Large intestine (tissue), 3 donors: ENCODE data around the gene PTPRN2. TPM values are rescaled to one million over a fixed set of nuclear protein-coding genes. Genes with fewer than 3 reads are reported as not detected.
"Not testable (repeated sequence)": the region's sequence is repeated elsewhere in the genome, so short reads cannot be mapped to it uniquely, and the experiment has no call there.

ENCODE experiments used
- DNase-seq, 2 donors: peaks; one replicate each; pipeline versions ENCODE4 v3.0.0 to v3.0.0-alpha.2; 2013
- H3K27ac ChIP-seq: one replicate; pipeline ENCODE4 v1.5.1; 2013; ENCODE audit warnings: low read length
- H3K27me3 ChIP-seq: 2 replicates; pipeline ENCODE4 v1.6.1; 2013; ENCODE audit warnings: low read length; ENCODE audit not compliant: control insufficient read depth, insufficient read depth
- H3K36me3 ChIP-seq: 2 replicates; pipeline ENCODE4 v1.6.1; 2013; ENCODE audit warnings: low read length; ENCODE audit not compliant: control insufficient read depth, insufficient read depth
- H3K4me1 ChIP-seq: one replicate; pipeline ENCODE4 v1.6.1; 2013; ENCODE audit warnings: low read length; ENCODE audit not compliant: control insufficient read depth, insufficient read depth
- H3K4me3 ChIP-seq: one replicate; pipeline ENCODE4 v1.5.1; 2013; ENCODE audit warnings: low read length
- H3K9me3 ChIP-seq: one replicate; pipeline ENCODE4 v1.6.1; 2013; ENCODE audit warnings: mild to moderate bottlenecking, low read depth, low read length, moderate library complexity; ENCODE audit not compliant: control insufficient read depth
- WGBS: methylation state at CpG from one replicate; pipeline ENCODE4 v1.1.5; 2013; ENCODE audit warnings: low lambda C conversion rate; ENCODE audit not compliant: insufficient coverage; 5-methylcytosine and 5-hydroxymethylcytosine counted together
- polyA plus RNA-seq: library from polyadenylated mRNA; unstranded; fragments of 120-200 nt; gene quantifications from one replicate; pipeline ENCODE4 v1.2.1, GENCODE V29; 2013

PTPRN2 gene
- polyA plus RNA-seq, 1 donor = 13.4 TPM

- not testable (repeated sequence) for DNase-seq, H3K4me1 ChIP-seq, H3K36me3 ChIP-seq, H3K27me3 ChIP-seq, H3K4me3 ChIP-seq, H3K27ac ChIP-seq
- peaks cover 11% of the 10 kb centered on the region for H3K9me3 ChIP-seq
- WGBS = no CpG with 5 or more reads among the region's 44 CpGs
Observed at GRCh38 chr7:157562522-157563398, 1024.9 kb downstream of the PTPRN2 start.

DNA sequence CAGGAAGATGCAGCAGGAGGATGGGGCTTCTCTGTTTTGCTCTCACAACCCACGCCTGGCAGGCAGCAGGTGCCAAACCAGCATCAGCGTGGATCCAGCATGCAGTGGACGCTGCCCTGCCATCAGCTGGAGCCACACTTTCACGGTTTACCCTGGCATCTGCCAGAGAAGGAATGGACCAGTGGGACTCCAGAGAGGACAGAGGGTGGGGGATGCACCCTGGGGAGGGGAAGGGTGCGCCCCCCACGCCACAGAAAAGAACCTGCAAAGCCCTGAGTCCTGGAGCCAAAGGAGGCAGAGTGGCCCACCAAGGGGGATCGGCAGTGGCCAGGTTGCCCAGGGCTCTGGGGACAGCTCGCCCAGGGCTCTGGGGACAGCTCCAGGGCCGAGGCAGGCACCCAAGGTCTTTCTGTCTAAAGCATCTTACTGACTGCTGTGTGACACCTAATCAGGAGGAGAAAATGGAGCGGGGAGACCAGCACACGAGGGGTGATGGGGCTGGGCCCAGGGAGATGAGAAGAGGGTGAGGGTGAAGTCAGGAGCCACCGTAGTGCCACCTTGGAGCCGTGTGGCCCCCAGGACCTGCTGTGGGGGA lies 1025.7 kb downstream of the PTPRN2 start:
- Histone ChIP-seq H3K9me3 (peaks cover 11% of the 10 kb centered on the region), H3K4me3 (no peak overlapping the region), H3K27me3 (no peaks in the 10 kb centered on the region), H3K27ac (no peak overlapping the region), H3K36me3 (no peaks in the 10 kb centered on the region), H3K4me1 (no peaks in the 10 kb centered on the region)
- DNase-seq = no peak
- no CpG with 5 or more reads among the region's 13 CpGs for WGBS

DNA sequence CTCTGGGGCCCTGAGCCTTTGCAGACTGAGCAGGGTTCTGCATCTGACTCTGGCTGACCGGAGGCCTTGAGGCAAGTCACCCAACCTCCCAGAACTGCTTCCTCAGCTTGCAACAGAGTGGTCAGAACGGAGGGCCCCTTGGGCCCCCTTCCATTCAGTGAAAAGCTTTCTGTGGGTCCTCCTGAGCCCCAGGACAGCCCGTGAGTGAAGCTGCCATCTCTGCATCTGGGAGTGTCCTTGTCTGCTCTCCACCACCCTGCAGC lies 1026.2 kb downstream of the PTPRN2 start:
- no CpG with 5 or more reads among the region's 3 CpGs for WGBS
- no peaks in the 10 kb centered on the region for H3K4me1 ChIP-seq
- no peak overlapping the region for H3K4me3 ChIP-seq
- H3K27ac ChIP-seq = no peak overlapping the region
- peaks cover 11% of the 10 kb centered on the region for H3K9me3 ChIP-seq
- no peak for DNase-seq
- H3K27me3 ChIP-seq = no peaks in the 10 kb centered on the region
- no peaks in the 10 kb centered on the region for H3K36me3 ChIP-seq

DNA sequence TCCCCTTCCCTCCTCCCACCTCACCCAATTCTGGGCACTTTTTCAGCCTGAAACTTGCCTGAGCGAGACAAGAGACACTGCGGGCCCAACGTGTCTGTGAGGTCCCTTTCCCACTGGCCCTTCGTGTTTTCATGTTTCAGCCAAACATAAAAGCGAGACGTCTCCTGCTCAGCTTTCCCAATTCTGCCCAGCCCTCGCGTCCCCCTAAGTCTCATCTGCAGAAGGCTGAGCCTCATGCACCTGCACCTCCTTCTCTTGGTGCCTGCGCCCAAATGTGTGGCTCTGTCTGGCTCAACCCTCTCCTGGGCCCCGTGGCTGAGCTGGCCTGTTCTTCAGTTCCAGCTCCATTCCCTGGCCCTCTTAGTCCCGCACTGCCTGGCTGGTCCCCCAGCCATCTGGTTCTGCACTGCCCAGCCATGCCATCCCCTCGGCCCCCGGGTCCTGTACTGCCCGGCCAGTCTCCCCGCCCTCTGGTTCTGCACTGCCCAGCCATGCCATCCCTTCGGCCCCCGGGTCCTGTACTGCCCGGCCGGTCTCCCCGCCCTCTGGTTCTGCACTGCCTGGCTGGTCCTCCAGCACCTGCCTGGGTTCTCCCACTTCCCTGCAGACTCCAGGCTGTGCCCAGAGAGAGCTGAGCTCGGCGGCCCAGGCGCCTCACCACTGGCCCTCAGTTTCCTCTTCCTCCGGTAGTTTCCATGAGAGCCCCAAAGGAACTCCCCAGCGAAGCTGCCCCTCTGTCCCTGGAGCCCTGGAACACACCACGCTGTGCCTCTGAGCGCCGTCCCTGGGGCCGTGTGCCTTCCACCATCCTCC lies 1026.7 kb downstream of the PTPRN2 start:
- no peak for DNase-seq

GRCh38 chr7:157560258-157560654 lies 1027.4 kb downstream of the PTPRN2 start:
- no peak overlapping the region for H3K4me3 ChIP-seq
- no CpG with 5 or more reads among the region's 20 CpGs for WGBS

More for the DNA sequence above, 1026.7 kb downstream of the PTPRN2 start:
- 100% methylated on average over 2 of the region's 29 CpGs for WGBS
- H3K4me3 ChIP-seq = no peak overlapping the region
- H3K27me3 ChIP-seq = no peaks in the 10 kb centered on the region
- H3K9me3 ChIP-seq = peaks cover 11% of the 10 kb centered on the region
- H3K4me1 ChIP-seq = no peaks in the 10 kb centered on the region
- no peaks in the 10 kb centered on the region for H3K36me3 ChIP-seq
- no peak overlapping the region for H3K27ac ChIP-seq

DNA sequence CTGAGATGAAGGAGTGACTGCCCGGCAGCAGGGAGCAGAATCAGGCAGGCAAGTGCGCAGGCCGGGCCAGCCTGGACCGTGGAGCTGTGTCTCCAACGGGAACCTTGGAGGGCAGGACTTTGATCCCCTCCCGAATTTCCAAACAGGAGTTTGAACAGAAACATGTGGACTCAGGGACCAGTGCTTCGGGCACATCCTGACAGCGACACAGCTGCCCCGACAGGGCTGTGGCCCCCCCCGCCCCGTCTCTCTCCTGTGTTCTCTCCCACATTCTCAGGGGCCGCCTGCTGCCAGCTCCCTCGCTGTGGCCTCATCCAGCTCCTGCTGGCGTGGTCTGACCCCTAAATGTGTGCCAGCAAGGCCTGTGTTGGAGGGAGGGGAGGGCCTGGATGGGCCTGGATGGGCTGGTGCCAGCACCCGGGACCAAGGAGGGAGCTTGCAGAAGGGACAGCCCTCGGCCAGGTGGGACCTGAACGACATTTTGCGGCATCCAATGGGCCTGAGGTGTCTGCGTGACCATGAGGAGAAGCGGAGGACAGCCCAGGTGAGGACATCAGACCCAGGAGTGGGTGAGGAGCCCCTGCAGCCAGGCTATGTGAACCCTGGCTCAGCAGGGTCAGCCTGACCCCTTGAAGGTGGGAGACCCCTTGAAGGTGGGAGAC lies 1027.9 kb downstream of the PTPRN2 start:
- Histone ChIP-seq H3K4me1 (no peaks in the 10 kb centered on the region), H3K27ac (no peak overlapping the region), H3K27me3 (no peaks in the 10 kb centered on the region), H3K36me3 (no peaks in the 10 kb centered on the region), H3K9me3 (peaks cover 11% of the 10 kb centered on the region), H3K4me3 (no peak overlapping the region)
- no peak for DNase-seq
- 80% methylated on average over 1 of the region's 20 CpGs for WGBS

More at GRCh38 chr7:157560258-157560654, 1027.4 kb downstream of the PTPRN2 start:
- Histone ChIP-seq H3K4me1 (no peaks in the 10 kb centered on the region), H3K9me3 (peaks cover 11% of the 10 kb centered on the region), H3K27ac (no peak overlapping the region), H3K36me3 (no peaks in the 10 kb centered on the region), H3K27me3 (no peaks in the 10 kb centered on the region)
- DNase-seq = no peak

DNA sequence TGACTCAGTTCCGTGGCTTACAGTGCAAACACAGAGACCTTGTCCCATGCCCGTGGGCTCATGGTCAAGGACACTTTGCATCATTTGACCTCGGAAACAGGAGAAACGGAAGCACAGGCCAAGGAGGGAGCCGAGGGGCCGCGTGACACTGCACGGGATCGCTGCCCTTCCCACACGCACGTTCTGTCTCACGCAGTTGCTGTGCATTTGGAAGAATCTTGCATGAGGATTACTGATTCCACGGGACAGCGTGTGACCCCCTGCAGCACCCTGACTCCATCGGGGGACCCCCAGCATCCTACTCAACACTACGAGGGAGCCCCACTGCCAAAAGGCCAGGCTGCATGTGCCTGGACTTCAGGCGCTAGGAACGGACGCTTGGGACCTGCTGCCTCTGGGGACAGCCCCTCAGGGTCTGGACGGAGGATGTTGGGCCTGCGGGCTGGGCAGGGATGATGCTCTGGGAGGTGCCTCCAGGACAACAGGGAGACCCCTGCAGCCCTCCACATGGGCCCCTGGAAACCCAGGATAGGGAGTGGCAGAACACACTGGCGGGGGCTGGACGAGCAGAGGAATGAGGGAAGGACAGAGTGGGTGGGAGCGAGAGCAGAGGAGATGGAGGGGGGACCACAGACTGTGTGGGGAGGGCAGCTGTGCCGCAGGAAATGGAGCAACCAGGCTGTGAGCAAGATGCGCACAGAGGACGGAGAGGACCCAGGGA lies 1028.6 kb downstream of the PTPRN2 start:
- no peaks in the 10 kb centered on the region for H3K4me1 ChIP-seq
- no peak overlapping the region for H3K4me3 ChIP-seq
- H3K9me3 ChIP-seq = peaks cover 11% of the 10 kb centered on the region
- no CpG with 5 or more reads among the region's 27 CpGs for WGBS
- H3K27me3 ChIP-seq = no peaks in the 10 kb centered on the region
- no peak for DNase-seq
- no peak overlapping the region for H3K27ac ChIP-seq
- H3K36me3 ChIP-seq = no peaks in the 10 kb centered on the region

DNA sequence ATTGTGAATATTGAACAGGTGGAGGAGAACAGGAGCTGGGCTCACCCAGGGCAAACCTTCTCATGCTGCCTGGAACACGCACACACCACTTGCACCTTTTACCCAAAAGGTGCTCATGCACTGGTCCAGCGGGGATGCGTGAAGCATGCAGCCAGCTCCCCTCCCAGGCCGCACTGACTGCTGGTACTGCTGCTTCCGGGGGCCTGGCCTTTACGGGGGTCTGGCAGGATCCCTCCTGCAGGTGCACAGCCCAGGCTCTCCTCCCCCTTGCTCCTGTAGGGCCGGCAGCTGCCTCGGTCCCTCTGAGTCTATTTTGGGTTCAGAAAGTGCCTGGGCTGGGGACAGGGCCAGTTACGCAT lies 1029.1 kb downstream of the PTPRN2 start:
- DNase-seq = no peak

GRCh38 chr7:157558061-157558460 lies 1029.6 kb downstream of the PTPRN2 start:
- Histone ChIP-seq H3K27ac (no peak overlapping the region), H3K36me3 (no peaks in the 10 kb centered on the region), H3K9me3 (peaks cover 8% of the 10 kb centered on the region), H3K4me1 (no peaks in the 10 kb centered on the region), H3K4me3 (no peak overlapping the region), H3K27me3 (no peaks in the 10 kb centered on the region)
- WGBS = no CpG with 5 or more reads among the region's 17 CpGs
- no peak for DNase-seq

More for the DNA sequence above, 1029.1 kb downstream of the PTPRN2 start:
- H3K4me1 ChIP-seq = no peaks in the 10 kb centered on the region
- no CpG with 5 or more reads among the region's 9 CpGs for WGBS
- no peak overlapping the region for H3K4me3 ChIP-seq
- peaks cover 8% of the 10 kb centered on the region for H3K9me3 ChIP-seq
- no peaks in the 10 kb centered on the region for H3K27me3 ChIP-seq
- no peaks in the 10 kb centered on the region for H3K36me3 ChIP-seq
- no peak overlapping the region for H3K27ac ChIP-seq

DNA sequence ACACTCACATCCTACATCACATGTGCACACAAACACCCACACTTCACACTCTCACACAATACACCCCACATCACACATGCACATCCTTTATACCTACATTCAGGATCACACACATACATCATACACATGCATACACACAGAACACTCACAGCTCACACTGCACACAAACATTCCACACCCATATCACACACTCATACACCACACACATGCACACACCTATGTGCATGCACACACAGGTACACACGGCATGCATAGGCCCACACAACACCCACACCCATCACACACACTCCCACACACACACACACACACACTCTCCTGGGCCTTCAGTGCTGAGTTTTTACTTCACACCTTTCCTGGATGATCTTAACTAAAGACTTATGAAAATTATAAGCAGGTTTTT lies 1030.4 kb downstream of the PTPRN2 start:
- Histone ChIP-seq H3K9me3 (peaks cover 3% of the 10 kb centered on the region), H3K4me1 (no peaks in the 10 kb centered on the region), H3K4me3 (no peak overlapping the region), H3K27me3 (no peaks in the 10 kb centered on the region), H3K27ac (no peak overlapping the region), H3K36me3 (no peaks in the 10 kb centered on the region)
- no CpG with 5 or more reads among the region's 1 CpG for WGBS
- no peak for DNase-seq
